ACC112 (cell line): Measurements from ENCODE around the gene THOP1.

ENCODE experiments used
- H2AFZ ChIP-seq: fragments of 200-600 bp; sonication (generic); one replicate; pipeline ENCODE4 v1.6.0; 2017; ENCODE audit warnings: antibody characterized with exemption, low read length; ENCODE audit not compliant: unreplicated experiment
- H3K27ac ChIP-seq: fragments of 200-600 bp; sonication (generic); 2 replicates; pipeline ENCODE4 v1.5.1; 2014; ENCODE audit warnings: low read depth, mild to moderate bottlenecking, antibody characterized with exemption, low read length, moderate library complexity
- H3K27me3 ChIP-seq: fragments of 200-600 bp; sonication (generic); 2 replicates; pipeline ENCODE4 v1.6.1; 2014; ENCODE audit warnings: mild to moderate bottlenecking, antibody characterized with exemption, low read length, moderate library complexity, mixed read lengths; ENCODE audit not compliant: insufficient read depth
- H3K36me3 ChIP-seq: fragments of 200-600 bp; sonication (generic); 2 replicates; pipeline ENCODE4 v1.6.1; 2016; ENCODE audit warnings: mild to moderate bottlenecking, antibody characterized with exemption, low read length, moderate library complexity, mixed read lengths; ENCODE audit not compliant: insufficient read depth
- H3K4me1 ChIP-seq: fragments of 200-600 bp; sonication (generic); one replicate; pipeline ENCODE4 v1.6.1; 2016; ENCODE audit warnings: low read length, mixed read lengths; ENCODE audit not compliant: insufficient read depth, unreplicated experiment, control insufficient read depth
- H3K4me3 ChIP-seq: fragments of 200-600 bp; sonication (generic); 2 replicates; pipeline ENCODE4 v1.5.1; 2014; ENCODE audit warnings: mild to moderate bottlenecking, low read depth, low read length
- H3K79me2 ChIP-seq: fragments of 200-600 bp; sonication (generic); one replicate; pipeline ENCODE4 v1.6.0; 2016; ENCODE audit warnings: low read length; ENCODE audit not compliant: control insufficient read depth, unreplicated experiment, insufficient read depth

The THOP1 gene

DNA sequence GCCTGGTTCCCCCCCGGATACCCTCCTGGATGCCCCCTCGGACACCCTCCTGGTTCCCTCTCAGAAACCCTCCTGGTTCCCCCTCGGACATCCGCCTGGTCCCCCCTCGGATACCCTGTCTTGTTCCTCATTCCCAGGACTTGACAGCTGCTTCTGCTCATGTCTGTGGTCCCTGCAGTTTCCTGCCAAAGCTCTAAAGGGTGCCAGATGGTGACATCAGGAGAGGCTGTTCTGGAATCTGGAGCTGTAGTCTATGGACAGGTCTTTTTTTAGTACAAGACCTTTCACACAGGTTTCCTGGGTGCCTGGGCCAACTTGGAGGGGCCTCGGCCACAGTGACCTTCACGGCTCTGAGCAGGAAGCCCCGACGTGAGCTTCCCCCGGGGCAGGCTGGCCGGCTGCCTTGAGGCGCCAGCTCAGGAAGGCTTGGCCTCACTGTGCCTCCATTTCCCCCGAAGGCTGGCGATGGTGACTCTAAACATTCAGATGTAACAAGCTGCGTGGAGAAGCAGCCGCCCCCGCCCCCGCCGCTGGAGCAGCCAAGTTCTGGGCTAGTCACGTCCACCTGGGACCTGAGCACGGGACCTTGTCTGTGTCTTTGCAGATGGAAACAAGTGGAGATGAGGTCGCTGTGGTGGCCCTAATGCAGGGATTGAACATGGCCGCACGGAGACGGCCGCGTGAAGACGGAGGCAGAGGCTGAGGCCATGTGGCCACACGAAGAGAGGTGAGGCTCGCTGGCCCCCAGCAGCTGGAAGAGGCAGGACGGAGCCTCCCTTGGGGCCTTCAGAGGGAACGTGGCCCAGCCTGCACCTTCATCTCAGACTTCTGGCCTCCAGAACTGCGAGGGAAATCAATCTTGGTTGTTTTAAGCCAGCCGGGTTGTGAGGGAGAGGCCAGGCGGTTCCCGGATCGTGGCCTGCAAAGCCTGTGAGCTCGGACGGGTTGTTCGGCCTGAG, 15.0 kb upstream of the THOP1 start:
- H3K4me3 ChIP-seq, result no peak overlapping the region
- H3K36me3 ChIP-seq, result no peaks in the 10 kb centered on the region
- no peaks in the 10 kb centered on the region for H3K27me3 ChIP-seq
- peaks cover 53% of the 10 kb centered on the region for H3K79me2 ChIP-seq
- H3K4me1 ChIP-seq, result peaks cover 4% of the 10 kb centered on the region
- H3K27ac ChIP-seq, result no peak overlapping the region
- H2AFZ ChIP-seq, result no peak overlapping the region

DNA sequence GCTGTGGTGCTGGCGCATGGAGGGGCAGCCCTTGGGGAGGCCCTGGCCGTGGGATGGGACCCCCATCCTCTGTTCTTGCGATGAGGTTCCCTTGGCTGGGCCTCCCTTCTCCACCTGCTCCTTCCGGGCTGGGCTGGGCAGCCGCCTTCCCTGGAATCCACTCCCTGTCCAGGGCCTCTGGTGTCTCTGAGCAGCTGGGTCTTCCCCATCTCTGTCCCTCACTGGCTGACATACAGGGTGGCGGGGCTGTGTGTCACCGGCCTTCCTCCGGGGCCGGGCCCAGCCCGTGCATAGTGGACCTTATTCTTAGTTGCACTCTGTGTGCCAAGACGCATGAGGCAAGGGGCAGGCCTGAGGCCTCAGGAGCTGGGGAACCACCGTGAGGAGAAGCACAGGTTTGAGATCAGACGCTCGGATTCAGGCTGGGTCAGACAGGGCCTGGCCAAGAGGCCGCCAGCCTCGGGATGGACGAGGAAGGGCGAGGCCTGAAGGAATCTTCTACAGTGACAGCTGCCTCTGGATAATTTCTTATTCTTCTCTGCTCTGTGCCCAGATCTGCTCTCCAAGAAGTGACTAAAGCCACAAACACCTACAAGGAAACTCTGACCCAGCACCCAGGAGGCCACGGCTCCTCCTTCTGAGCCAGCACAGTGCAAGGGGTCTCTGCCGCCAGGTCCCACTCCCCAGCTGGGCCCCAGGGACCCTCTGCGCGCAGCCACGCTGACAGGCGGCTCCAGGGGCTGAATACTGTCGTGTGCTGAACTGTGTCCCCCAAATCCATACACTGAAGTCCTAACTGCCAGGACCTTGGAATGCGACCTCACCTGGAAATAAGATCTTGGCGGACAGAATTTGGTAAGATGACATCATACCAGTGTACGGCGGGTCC, 13.3 kb upstream of the THOP1 start:
- H3K36me3 ChIP-seq, result no peaks in the 10 kb centered on the region
- H2AFZ ChIP-seq, result no peak overlapping the region
- no peaks in the 10 kb centered on the region for H3K27me3 ChIP-seq
- H3K27ac ChIP-seq, result no peak overlapping the region
- H3K79me2 ChIP-seq, result peaks cover 68% of the 10 kb centered on the region
- no peak overlapping the region for H3K4me3 ChIP-seq
- peaks cover 10% of the 10 kb centered on the region for H3K4me1 ChIP-seq

DNA sequence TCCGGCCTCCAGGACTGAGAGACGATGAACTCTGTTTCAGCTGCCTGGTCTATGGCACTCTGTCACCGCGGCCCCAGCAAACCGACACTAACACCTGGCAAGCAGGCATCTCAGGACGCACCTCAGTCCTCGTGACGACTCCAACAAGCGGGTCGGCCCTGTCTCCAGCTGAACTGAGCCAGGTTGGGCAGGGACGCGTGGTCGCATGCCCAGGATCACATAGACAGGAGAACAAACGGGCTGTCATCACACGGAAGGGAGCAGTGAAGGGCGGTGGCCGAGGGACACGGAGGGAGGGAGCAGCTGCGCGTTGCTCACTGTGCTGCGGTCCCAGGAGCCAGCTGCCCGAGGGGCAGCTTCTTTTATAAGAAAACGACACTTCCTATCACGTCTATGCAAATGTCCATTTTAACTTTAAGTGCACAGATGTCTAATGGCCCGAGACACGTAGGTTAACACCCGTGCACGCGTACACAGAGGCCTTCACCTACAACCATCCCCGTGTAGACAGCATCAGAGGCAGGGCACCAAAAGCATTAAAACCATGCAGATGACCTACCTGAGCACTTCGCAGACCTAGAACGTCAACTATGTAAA, 11.1 kb upstream of the THOP1 start:
- no peaks in the 10 kb centered on the region for H3K36me3 ChIP-seq

DNA sequence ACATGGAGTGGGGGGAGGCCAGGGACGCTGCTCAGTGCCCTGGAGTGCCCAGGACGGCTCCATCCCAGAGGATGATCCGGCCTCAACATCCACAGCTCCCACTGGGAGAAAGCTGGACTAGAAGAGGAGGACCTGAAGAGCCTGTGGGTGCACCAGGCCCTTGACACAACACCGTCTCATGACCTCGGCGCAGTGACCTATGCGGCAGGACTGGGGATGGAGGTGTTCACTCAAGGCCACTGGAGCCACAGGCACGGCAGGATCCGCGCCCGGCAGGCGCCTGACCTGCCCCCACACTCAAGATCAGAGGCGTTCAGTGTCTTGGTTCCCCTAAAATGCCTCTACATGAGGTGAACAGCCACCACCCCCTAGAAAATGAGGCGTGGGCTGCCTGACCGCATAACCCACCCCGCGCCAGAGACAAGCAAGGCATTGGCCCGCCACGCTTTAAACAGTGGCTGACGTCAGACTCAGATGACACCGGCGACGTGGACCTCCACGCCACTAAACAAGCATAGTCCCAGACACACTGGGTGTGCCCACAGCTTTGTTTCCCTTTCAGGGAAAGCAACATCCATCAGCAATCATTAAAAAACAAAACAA, 10.2 kb upstream of the THOP1 start:
- peaks cover 10% of the 10 kb centered on the region for H3K4me1 ChIP-seq
- no peaks in the 10 kb centered on the region for H3K36me3 ChIP-seq
- peak overlapping the region; percentile 69 for H3K27ac ChIP-seq
- H2AFZ ChIP-seq, result no peak overlapping the region
- peaks cover 83% of the 10 kb centered on the region for H3K79me2 ChIP-seq
- H3K4me3 ChIP-seq, result 0 out of 2 replicates have a peak overlapping the region, but pooled peaks have one; percentile 15
- H3K27me3 ChIP-seq, result no peaks in the 10 kb centered on the region

More for the DNA sequence above, 11.1 kb upstream of the THOP1 start:
- Histone ChIP-seq H3K4me3 (no peak overlapping the region), H3K27ac (no peak overlapping the region), H3K4me1 (peaks cover 10% of the 10 kb centered on the region), H3K79me2 (peaks cover 80% of the 10 kb centered on the region), H2AFZ (no peak overlapping the region), H3K27me3 (no peaks in the 10 kb centered on the region)

DNA sequence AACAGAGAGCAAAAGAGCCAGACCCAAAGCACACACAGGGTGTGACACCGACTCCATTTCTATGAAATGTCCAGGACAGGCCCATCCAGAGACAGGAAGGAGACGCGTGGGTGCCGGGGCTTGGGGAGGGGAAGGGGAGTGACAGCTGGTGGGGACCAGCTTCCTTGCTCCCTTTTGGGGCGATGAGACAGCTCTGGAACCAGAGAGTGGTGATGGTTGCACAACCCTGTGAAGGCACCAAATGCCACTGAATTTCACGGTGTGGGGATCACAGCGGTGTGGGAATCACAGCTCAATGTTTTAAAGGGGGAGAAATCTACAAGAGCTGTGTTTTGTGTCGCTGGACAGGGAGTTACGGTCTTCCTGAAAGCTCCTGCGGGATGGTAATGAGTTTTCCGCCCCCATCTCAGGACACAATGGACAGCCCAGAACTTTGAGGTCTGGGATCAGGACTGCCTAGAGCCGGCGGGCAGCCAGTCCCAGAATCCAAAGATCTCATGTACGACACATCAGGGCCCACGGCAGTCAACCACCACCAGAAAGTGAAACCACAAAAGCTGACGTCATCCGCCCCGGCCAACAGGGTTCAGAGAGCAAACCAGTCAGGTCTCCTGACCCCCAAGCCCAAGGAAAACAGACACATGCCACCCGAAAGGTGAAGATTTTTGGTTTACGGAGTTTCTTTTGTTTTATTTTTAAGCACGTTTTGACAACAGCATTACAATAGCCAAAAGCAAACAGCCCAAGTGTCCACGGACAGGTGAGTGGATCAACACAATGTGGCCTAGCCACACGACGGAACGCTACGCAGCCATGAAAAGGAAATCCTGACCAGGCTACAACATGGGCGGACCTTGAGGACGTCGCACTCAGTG, 9.5 kb upstream of the THOP1 start:
- Histone ChIP-seq H3K4me3 (peak overlapping the region; percentile 15), H3K79me2 (peaks cover 83% of the 10 kb centered on the region), H2AFZ (no peak overlapping the region), H3K36me3 (no peaks in the 10 kb centered on the region), H3K27ac (peak overlapping the region; percentile 69), H3K27me3 (no peaks in the 10 kb centered on the region), H3K4me1 (peaks cover 10% of the 10 kb centered on the region)

DNA sequence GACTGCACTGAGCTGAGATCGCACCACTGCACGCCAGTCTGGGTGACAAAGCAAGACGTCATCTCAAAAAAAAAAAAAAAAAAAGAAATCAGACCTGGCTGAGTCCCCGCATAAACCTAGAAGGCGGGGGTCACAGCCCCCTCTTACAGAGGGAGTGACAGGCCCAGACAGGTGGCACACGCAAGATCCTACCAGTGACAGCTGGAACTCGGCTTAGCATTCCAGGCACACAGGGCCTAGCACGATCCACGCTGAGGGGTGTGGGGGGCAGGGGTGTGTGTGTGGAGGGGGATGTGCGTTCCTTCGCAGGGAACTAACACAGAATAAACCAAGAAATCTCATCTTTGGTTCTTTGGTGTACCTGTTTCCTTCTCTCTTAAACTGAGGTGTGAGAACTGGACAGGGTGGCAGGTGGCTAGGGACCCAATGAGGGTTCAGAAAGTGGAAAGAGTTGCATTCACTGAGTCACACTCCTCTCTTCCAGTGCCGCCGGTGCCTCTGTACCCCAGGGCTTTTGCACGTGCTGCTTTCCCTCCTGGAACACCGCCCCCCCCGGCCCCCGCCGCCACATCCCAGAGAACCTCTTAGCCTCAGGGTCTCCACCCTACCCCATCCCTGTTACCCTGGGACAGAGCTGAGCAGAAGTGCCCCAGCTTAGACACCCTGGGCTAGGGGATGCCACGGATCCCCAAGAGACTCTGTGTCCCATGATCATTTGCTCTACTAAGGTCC, 7.2 kb upstream of the THOP1 start:
- no peaks in the 10 kb centered on the region for H3K27me3 ChIP-seq
- peaks cover 20% of the 10 kb centered on the region for H3K4me1 ChIP-seq
- H3K4me3 ChIP-seq, result no peak overlapping the region
- peaks cover 89% of the 10 kb centered on the region for H3K79me2 ChIP-seq
- no peaks in the 10 kb centered on the region for H3K36me3 ChIP-seq
- no peak overlapping the region for H2AFZ ChIP-seq
- no peak overlapping the region for H3K27ac ChIP-seq

DNA sequence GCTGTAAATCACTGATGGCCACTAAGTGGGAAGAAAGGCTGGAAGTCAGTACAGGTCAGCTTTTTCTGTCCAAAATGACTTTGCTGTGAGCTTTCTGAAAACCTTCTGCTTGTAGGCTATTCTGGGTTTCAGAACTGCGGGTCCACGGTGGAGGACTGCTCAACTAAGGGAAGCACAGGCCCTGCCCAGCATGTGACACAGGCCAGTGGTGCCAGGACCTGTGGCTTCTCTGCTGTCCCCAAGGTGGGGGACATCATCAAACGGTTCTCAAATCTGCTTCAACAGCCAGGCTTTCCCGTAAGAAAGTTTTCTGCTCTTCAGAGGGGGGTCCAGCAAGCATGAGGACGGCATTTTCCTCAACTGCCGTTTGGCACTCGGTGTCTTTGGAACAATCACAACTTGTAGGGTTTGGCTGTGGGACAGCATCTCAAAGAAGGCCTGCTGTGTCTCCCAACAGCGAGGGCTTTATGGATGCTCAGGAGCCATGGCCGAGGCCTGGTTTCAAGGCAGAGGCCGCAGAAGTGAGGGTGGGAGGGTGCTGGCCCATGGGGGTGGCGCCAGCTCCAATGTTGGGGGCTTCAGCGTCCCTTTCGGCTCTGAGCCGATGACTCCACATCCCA, 6.1 kb upstream of the THOP1 start:
- no peaks in the 10 kb centered on the region for H3K27me3 ChIP-seq
- H3K4me1 ChIP-seq, result peaks cover 20% of the 10 kb centered on the region
- no peaks in the 10 kb centered on the region for H3K36me3 ChIP-seq
- no peak overlapping the region for H2AFZ ChIP-seq
- peaks cover 84% of the 10 kb centered on the region for H3K79me2 ChIP-seq
- no peak overlapping the region for H3K4me3 ChIP-seq
- no peak overlapping the region for H3K27ac ChIP-seq

DNA sequence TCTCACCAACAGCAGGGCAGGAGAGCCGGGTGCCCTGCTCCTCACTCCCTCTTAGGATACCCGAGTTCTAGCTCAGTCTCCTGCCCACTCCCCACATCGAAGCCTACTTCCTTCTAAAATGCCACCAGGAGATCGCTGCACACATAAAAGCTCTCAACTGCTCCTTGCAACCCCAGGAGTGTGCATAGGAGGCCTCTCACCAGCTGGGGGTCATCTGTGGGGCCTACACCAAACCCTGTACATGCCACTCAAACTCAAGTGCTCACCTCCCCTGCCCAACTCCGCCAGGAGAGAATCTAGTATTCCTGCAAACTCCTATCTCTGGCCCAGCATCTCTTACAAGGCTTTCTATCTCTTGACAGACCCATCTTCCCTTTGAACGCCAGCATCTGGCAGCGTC, 5.0 kb upstream of the THOP1 start:
- Histone ChIP-seq H3K36me3 (no peaks in the 10 kb centered on the region), H3K27ac (no peak overlapping the region), H2AFZ (no peak overlapping the region), H3K79me2 (peaks cover 74% of the 10 kb centered on the region), H3K27me3 (no peaks in the 10 kb centered on the region), H3K4me3 (no peak overlapping the region), H3K4me1 (peaks cover 18% of the 10 kb centered on the region)
